B cell (primary cell): ENCODE measurements around the gene COL13A1. TPM values are rescaled to one million over a fixed set of nuclear protein-coding genes. Genes with fewer than 3 reads are reported as not detected.

Experiments
- ATAC-seq: fragments of 200-7000 bp; cut with Tn5 transposase; one replicate; pipeline ENCODE4 v1.10.0; 2021; ENCODE audit warnings: low read depth, mild to moderate bottlenecking, moderate number of reproducible peaks, moderate library complexity
- CTCF ChIA-PET: fragments of 350-600 bp; sonication (Branson Sonifier 250); formaldehyde crosslinking; loops from one replicate; lab custom pipeline; 2021; ENCODE audit warnings: antibody characterized with exemption, inconsistent platforms; lab: Charles Lee
- POLR2A ChIA-PET: fragments of 350-600 bp; sonication (Branson Sonifier 250); formaldehyde crosslinking; loops from one replicate; lab custom pipeline; 2021; ENCODE audit warnings: antibody characterized with exemption; lab: Charles Lee
- DNase-seq: peaks from one replicate; pipeline ENCODE4 v3.0.0; 2013
- H2AFZ ChIP-seq: 2 replicates; pipeline ENCODE4 v1.6.1; 2012; ENCODE audit warnings: mild to moderate bottlenecking, low read depth, low read length; ENCODE audit not compliant: insufficient read depth, poor library complexity, severe bottlenecking
- H3K27ac ChIP-seq, 2 donors: 1 replicate in 1 of 2; 2 replicates in 1 of 2; pipeline ENCODE4 v1.5.1; 2012 to 2013; ENCODE audit warnings: low read length in 2 of 2, mild to moderate bottlenecking in 2 of 2, moderate library complexity in 1 of 2
- H3K27me3 ChIP-seq, 4 experiments: fragments of 200-600 bp in 1 of 4; sonication (generic) in 1 of 4; replicated peaks in 1 of 4; 1 replicate in 2 of 4; 2 replicates in 2 of 4; pipeline versions ENCODE4 v1.6.1 to v1.7.0; 2013 to 2016; ENCODE audit warnings: low read length in 3 of 4, mild to moderate bottlenecking in 2 of 4, mixed read lengths in 1 of 4, moderate library complexity in 1 of 4; ENCODE audit not compliant: insufficient read depth in 4 of 4, control insufficient read depth in 3 of 4; ENCODE audit errors: control extremely low read depth in 1 of 4
- H3K36me3 ChIP-seq, 2 experiments: replicated peaks in 1 of 2; 1 replicate in 1 of 2; 2 replicates in 1 of 2; pipeline versions ENCODE4 v1.6.1 to v1.7.1; 2013; ENCODE audit warnings: low read length in 1 of 2; ENCODE audit not compliant: insufficient read depth in 2 of 2, control insufficient read depth in 1 of 2; ENCODE audit errors: control extremely low read depth in 1 of 2, extremely low read depth in 1 of 2
- H3K4me1 ChIP-seq, 2 donors: fragments of 200-600 bp in 1 of 2; sonication (generic) in 1 of 2; 1 replicate in 1 of 2; 2 replicates in 1 of 2; pipeline versions ENCODE4 v1.5.1 to v1.6.1; 2013 to 2017; ENCODE audit warnings: low read length in 2 of 2; ENCODE audit not compliant: control insufficient read depth in 2 of 2, insufficient read depth in 2 of 2
- H3K4me2 ChIP-seq: replicated peaks from 2 replicates; pipeline ENCODE3; 2012; ENCODE audit warnings: mild to moderate bottlenecking, low read depth, low read length; ENCODE audit not compliant: poor library complexity, severe bottlenecking
- H3K4me3 ChIP-seq, 5 experiments: fragments of 200-600 bp in 1 of 5; sonication (generic) in 1 of 5; 1 replicate in 3 of 5; 2 replicates in 2 of 5; pipeline versions ENCODE4 v1.5.1 to v1.7.0; 2011 to 2016; ENCODE audit warnings: low read length in 4 of 5, mild to moderate bottlenecking in 4 of 5, low read depth in 2 of 5, control low read depth in 1 of 5, moderate library complexity in 1 of 5; ENCODE audit not compliant: insufficient read depth in 1 of 5; ENCODE audit errors: control extremely low read depth in 1 of 5, extremely low read depth in 1 of 5
- H3K79me2 ChIP-seq: fragments of 200-600 bp; sonication (generic); one replicate; pipeline ENCODE4 v1.6.0; 2016; ENCODE audit warnings: low read length; ENCODE audit not compliant: control insufficient read depth, insufficient read depth
- H3K9ac ChIP-seq: fragments of 200-600 bp; sonication (generic); 2 replicates; pipeline ENCODE4 v1.6.1; 2017; ENCODE audit warnings: mild to moderate bottlenecking, low read length, moderate library complexity
- H3K9me3 ChIP-seq, 3 donors: one replicate each; pipeline versions ENCODE4 v1.6.1 to v1.7.1; 2013; ENCODE audit warnings: low read length in 2 of 3; ENCODE audit not compliant: control insufficient read depth in 2 of 3, insufficient read depth in 1 of 3; ENCODE audit errors: control extremely low read depth in 1 of 3
- H4K20me1 ChIP-seq: 2 replicates; pipeline ENCODE4 v1.6.0; 2012; ENCODE audit warnings: mild to moderate bottlenecking, low read length; ENCODE audit not compliant: insufficient read depth, control insufficient read depth, poor library complexity, severe bottlenecking
- H3K27ac Mint-ChIP-seq: one replicate; pipeline ENCODE4 v1.8.0; 2021; ENCODE audit warnings: mixed read lengths
- H3K27me3 Mint-ChIP-seq: one replicate; pipeline ENCODE4 v1.8.0; 2021; ENCODE audit warnings: mixed read lengths
- H3K4me1 Mint-ChIP-seq: one replicate; pipeline ENCODE4 v1.8.0; 2021; ENCODE audit warnings: mixed read lengths
- H3K4me3 Mint-ChIP-seq: one replicate; pipeline ENCODE4 v1.8.0; 2021; ENCODE audit warnings: mixed read lengths
- H3K9me3 Mint-ChIP-seq: one replicate; pipeline ENCODE4 v1.8.0; 2022; ENCODE audit warnings: mixed read lengths; ENCODE audit not compliant: insufficient read depth
- CTCF ChIP-seq: fragments of 200-600 bp; IDR thresholded peaks from one replicate; pipeline ENCODE4 v1.8.0; 2022; ENCODE audit warnings: antibody characterized with exemption, mild to moderate bottlenecking
- EZH2 ChIP-seq: IDR thresholded peaks from 2 replicates; pipeline ENCODE4 v1.6.1; 2012; ENCODE audit warnings: borderline replicate concordance, low read depth, mild to moderate bottlenecking, moderate library complexity, low read length; ENCODE audit not compliant: insufficient read depth, poor library complexity, severe bottlenecking
- WGBS: methylation state at CpG from one replicate; pipeline ENCODE4 v1.1.5; 2013; ENCODE audit warnings: missing lambda C conversion rate; ENCODE audit not compliant: insufficient coverage; 5-methylcytosine and 5-hydroxymethylcytosine counted together
- intact Hi-C: fragments of 100-400 bp; cut with micrococcal nuclease; formaldehyde crosslinking; loops from one replicate; pipeline ENCODE4 v1.10.0; 2022
- polyA plus RNA-seq: library from polyadenylated mRNA; depleted of rRNA; stranded (reverse); fragments of >200 nt; gene quantifications from 2 replicates; pipeline ENCODE4 v1.2.3, GENCODE V29; 2012
- total RNA-seq, 2 donors: library from RNA; stranded (reverse); fragments of 120-200 nt in 1 of 2; gene quantifications; 1 replicate in 1 of 2; 2 replicates in 1 of 2; pipeline versions ENCODE4 v1.2.3 to v1.2.4, GENCODE V29; 2013 to 2022

Gene COL13A1
- total and polyA plus RNA-seq, 2 donors (not counting 1 experiment from before 2014, with no cell fraction given) = not detected

GRCh38 chr10:69787681-69788080, 14.0 kb upstream of the COL13A1 start:
- H3K9me3 ChIP-seq = no peaks in the 10 kb centered on the region
- no peak overlapping the region for H2AFZ ChIP-seq
- H4K20me1 ChIP-seq = no peaks in the 10 kb centered on the region
- H3K9me3 Mint-ChIP-seq = peaks cover 3% of the 10 kb centered on the region
- ChIA-PET POLR2A (no interaction called here), CTCF (no interaction called here)
- intact Hi-C loops = no loop called here
- TF ChIP-seq CTCF = no peak
- TF ChIP-seq EZH2 = no peak
- no peak overlapping the region for H3K9ac ChIP-seq
- H3K4me3 Mint-ChIP-seq = no peak overlapping the region
- no peak for DNase-seq
- H3K4me3 ChIP-seq = no peak overlapping the region
- no peaks in the 10 kb centered on the region for H3K79me2 ChIP-seq
- H3K27ac Mint-ChIP-seq = no peak overlapping the region
- no peaks in the 10 kb centered on the region for H3K27me3 ChIP-seq
- H3K27me3 Mint-ChIP-seq = peaks cover 19% of the 10 kb centered on the region
- 87% methylated on average over 6 of the region's 6 CpGs for WGBS
- H3K4me1 Mint-ChIP-seq = no peaks in the 10 kb centered on the region
- H3K4me2 ChIP-seq = no peak overlapping the region
- no peak for ATAC-seq
- H3K4me1 ChIP-seq = no peaks in the 10 kb centered on the region
- no peak overlapping the region for H3K27ac ChIP-seq
- H3K36me3 ChIP-seq = no peaks in the 10 kb centered on the region

- 67% methylated on average over 1 of the region's 4 CpGs for whole genome bisulfite sequencing
- CTCF ChIA-PET = no interaction called here
- peaks cover 28% of the 10 kb centered on the region for H3K27me3 Mint-ChIP-seq
Measured at GRCh38 chr10:69789164-69789576, 12.5 kb upstream of the COL13A1 start.

More at GRCh38 chr10:69789164-69789576, 12.5 kb upstream of the COL13A1 start:
- no peak overlapping the region for H3K4me3 Mint-ChIP-seq
- Histone ChIP-seq H4K20me1 (no peaks in the 10 kb centered on the region), H3K4me2 (no peak overlapping the region), H2AFZ (no peak overlapping the region), H3K27ac (no peak overlapping the region), H3K9ac (no peak overlapping the region), H3K9me3 (no peaks in the 10 kb centered on the region), H3K4me1 (no peaks in the 10 kb centered on the region), H3K4me3 (no peak overlapping the region), H3K79me2 (no peaks in the 10 kb centered on the region), H3K36me3 (no peaks in the 10 kb centered on the region), H3K27me3 (no peaks in the 10 kb centered on the region)
- no peak for ATAC-seq
- TF ChIP-seq EZH2 (no peak), CTCF (peak; percentile 31)
- H3K4me1 Mint-ChIP-seq = no peaks in the 10 kb centered on the region
- no peak overlapping the region for H3K27ac Mint-ChIP-seq
- intact Hi-C loops = no loop called here
- POLR2A ChIA-PET = no interaction called here
- H3K9me3 Mint-ChIP-seq = peaks cover 3% of the 10 kb centered on the region
- DNase-seq = no peak
